Stimulated activated CD8-positive, alpha-beta memory T cell treated with anti-CD3 and anti-CD28 coated beads, Interleukin-15, amount 100 ng/mL, for 4 hours (primary cell): Measurements from ENCODE around the gene SRRM4.

Experiments used
- DNase-seq, 2 donors: peaks; one replicate each; pipeline ENCODE4 v3.0.0-alpha.2; 2020; ENCODE audit warnings: low read depth in 2 of 2

The SRRM4 gene

GRCh38 chr12:119168721-119169120 is 187.4 kb downstream of the SRRM4 start:
- DNase-seq: no peak

- DNase-seq: no peak
These were observed 187.8 kb downstream of the SRRM4 start for GRCh38 chr12:119169150-119169549.

DNA sequence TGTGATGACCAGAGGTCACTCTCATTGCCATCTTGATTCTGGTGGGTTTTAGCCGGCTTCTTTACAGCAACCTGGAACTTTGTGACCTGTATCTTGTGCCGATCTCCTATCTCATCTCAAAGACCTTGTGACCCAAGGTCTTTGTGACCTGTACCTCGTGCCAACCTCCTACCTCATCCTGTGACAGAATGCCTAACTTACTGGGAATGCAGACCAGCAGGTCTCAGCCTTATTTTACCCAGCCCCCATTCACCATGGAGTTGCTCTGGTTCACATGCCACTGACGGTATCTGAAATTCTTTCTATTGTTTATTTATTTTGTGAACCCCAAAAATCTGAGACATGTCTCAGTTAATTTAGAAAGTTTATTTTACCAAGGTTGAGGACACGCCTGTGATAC is 189.9 kb downstream of the SRRM4 start:
- DNase-seq: no peak

DNA sequence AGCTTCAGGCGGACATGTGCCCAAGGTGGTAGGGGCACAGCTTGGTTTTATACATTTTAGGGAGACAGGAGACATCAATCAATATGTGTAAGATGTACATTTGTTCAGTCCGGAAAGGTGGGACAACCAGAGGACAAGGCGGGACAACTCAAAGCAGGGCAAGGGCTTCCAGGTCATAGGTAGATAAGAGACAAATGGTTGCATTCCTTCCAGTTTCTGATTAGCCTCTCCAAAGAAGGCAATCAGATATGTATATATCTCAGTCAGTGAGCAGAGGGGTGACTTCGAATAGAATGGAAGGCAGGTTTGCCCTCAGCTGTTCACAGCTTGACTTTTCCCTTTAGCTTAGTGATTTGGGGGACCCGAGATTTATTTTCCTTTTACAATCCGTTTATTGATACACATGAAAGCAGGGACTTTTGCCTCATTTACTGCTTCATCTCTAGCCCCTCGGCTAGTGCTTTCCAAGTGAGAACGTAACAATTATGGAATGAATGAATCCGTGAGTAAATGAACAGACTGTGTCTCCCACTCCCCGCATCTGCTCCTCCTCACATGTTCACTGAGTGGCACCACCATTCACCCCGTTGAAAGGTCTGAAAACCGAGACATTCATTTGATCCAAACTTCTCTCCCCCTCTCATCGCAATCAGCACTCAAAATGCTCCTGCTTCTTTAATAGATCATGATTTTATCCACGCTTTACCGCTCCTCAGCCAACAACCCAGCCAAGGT is 190.5 kb downstream of the SRRM4 start:
- no peak for DNase-seq

- no peak for DNase-seq
These were observed 193.7 kb downstream of the SRRM4 start for GRCh38 chr12:119175081-119175480.

- no peak for DNase-seq
These were observed 195.1 kb downstream of the SRRM4 start for GRCh38 chr12:119176267-119177055.

- no peak for DNase-seq
These were observed 195.7 kb downstream of the SRRM4 start for GRCh38 chr12:119177056-119177325.

DNA sequence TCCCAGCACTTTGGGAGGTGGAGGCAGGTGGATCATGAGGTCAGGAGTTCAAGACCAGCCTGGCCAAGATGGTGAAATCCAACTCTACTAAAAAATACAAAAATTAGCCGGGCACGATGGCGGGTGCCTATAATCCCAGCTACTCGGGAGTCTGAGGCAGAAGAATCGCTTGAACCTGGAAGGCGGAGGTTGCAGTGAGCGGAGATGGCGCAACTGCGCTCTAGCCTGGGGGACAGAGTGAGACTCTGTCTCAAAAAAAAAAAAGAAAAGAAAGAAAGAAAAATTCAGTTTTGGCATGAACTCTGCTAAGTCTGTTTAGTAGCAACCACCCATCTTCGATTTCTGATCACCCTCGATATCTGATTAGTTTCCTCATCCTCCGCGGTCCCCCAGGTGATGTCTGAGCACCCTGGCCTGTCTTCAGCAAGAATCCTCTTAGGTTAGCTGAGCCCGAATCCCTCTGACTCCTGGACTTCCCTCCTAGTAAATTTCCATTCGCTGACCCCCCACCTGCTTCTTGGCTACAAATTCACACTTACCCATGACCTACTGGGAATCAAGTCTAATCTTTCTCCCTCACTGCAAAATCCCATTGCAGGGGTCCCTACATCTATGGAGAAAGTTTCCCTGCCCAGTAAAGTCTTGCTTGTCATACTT is 196.5 kb downstream of the SRRM4 start:
- DNase-seq: no peak

GRCh38 chr12:119178544-119179334 is 197.4 kb downstream of the SRRM4 start, which contains the start of gene HSPB8:
Gene HSPB8 (plus strand): TSS chr12:119178931. CDS start chr12:119179313, 382 bp downstream.
- DNase-seq: no peak

DNA sequence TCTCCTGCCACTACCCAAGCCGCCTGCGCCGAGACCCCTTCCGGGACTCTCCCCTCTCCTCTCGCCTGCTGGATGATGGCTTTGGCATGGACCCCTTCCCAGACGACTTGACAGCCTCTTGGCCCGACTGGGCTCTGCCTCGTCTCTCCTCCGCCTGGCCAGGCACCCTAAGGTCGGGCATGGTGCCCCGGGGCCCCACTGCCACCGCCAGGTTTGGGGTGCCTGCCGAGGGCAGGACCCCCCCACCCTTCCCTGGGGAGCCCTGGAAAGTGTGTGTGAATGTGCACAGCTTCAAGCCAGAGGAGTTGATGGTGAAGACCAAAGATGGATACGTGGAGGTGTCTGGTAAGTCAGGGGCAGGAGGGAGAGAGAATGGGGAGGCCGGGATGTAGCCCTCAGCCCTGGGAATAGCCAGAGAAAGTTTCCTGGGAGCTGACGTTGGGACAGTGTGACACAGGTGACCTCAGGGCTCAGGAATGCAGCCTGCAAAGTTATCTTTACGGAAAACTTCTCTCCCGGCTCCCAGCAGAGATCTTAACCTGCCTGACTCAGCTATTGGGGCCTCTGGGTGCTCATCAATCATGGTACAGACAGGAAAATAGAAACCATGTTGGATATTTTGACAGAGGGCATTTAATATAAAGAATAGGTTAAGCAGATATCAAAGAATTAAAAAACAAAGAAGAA is 198.1 kb downstream of the SRRM4 start:
- DNase-seq: no peak

DNA sequence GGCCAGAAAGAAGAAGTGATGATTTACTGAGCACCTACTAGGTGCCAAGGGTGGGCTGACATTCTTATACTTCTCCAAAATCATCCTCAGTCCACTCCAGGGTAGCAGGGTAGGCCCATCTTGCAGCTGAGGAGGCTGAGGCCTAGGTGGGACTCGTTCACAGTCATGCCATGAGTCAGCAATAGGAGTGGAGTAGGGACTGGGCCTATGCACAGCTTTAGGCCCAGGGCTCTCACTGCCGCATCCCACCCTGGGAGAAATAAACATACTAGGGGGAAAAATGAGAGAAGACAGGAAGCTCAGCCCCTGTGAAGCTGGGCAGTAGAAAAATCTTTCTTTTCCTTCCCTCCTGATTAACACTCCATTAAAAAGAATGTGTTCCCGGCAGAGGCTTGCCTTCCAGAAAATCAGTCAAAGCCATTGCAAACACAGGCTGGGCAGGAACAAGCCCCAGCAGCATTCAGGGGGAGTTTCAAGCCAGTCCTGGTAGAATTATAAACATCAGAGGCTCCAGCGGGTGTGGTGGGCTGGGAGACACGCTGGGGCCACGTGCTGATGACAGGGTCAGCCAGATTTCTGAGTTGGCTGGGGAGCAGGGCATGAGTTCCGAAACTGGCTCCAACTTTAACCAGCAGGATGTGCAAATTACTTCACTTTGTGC is 199.2 kb downstream of the SRRM4 start:
- no peak for DNase-seq

DNA sequence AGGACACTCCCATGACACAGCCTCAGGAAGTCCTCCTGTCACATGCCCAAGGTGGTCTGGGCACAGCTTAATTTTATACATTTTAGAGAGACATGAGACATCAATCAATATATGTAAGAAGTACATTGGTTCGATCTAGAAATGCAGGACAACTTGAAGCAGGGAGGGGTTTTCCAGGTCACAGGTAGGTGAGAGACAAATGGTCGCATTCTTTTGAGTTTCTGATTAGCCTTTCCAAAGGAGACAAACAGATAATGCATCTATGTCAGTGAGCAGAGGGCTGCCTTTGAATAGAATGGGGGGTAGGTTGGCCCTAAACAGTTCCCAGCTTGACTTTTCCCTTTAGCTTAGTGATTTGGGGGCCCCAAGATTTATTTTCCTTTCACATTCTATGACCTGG is 199.9 kb downstream of the SRRM4 start:
- DNase-seq: no peak

DNA sequence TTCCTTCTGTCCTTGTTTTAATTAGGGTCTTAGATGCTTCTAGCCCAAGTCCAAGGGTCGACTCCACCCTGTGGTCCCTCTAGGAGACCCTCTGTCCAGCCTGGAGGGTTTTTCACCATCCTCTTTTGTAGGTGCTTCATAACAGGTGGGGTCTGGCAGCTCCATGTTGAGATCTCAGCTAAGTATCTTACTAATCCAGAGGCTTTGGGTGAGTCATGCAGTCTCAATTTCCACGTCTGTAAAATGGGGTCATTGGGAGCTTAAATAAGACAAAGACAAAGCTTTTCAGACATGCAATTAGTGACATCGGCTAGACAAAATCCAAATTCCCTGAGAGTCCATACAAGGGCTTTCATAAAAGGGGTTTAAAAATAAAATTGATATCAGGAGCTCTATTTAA is 200.6 kb downstream of the SRRM4 start:
- no peak for DNase-seq

- no peak for DNase-seq
These were observed 201.6 kb downstream of the SRRM4 start for GRCh38 chr12:119182701-119183493.

GRCh38 chr12:119183942-119184695 is 202.8 kb downstream of the SRRM4 start:
- no peak for DNase-seq

DNA sequence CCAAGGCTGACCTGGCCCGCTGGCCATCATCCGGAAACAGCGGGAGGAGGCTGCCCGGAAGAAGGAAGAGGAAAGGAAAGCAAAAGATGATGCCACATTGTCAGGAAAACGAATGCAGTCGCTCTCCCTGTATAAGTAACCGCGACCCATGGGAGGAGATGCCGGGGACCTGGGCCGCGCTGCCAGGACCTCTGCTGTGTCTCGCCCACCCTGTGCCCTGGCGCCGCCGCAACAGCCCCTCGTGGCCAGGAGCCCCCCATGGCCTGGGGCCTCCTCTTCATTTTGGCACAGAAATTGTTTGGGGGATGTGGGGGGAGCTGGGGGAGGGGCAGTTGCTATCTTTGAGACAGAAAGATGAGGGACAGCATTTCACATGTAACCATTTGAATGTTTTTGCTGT is 213.9 kb downstream of the SRRM4 start:
- DNase-seq: no peak

DNA sequence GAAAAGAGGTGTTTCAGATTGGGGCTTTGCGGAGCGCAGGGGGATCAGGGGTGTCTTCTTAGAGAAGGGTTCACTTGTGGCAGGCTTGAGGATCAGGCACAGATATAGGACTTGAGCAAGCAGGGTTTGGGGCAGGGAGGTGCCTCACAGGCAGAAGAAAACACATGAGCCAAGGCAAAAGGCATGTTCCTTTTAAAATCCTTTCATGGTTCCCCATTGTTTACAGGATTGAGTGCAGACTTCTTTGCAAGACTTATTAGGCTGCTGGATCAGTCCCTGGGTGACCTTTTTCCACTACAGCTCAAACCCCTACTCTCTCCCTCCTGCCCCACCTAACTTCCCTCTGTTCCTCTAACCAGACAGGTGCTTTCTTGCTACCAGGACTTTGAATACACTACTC is 217.1 kb downstream of the SRRM4 start:
- DNase-seq: no peak

- no peak for DNase-seq
These were observed 219.3 kb downstream of the SRRM4 start for GRCh38 chr12:119200601-119201000.

GRCh38 chr12:119201789-119202543 is 220.6 kb downstream of the SRRM4 start:
- no peak for DNase-seq
